AG04449 (cell line): ENCODE measurements around the gene COL9A1.

Experiments
- CTCF ChIA-PET: fragments of 350-600 bp; formaldehyde crosslinking; extraction: SDS; loops from one replicate; lab custom pipeline; 2021; ENCODE audit warnings: antibody characterized with exemption; lab: Yijun Ruan, JAX
- POLR2A ChIA-PET: fragments of 400-600, 350-600 bp; formaldehyde crosslinking; extraction: SDS; loops from one replicate; lab custom pipeline; 2020; ENCODE audit warnings: antibody characterized with exemption, inconsistent platforms; lab: Yijun Ruan, JAX
- DNase-seq: peaks from one replicate; pipeline ENCODE4 v3.0.0-alpha.2; 2010; ENCODE audit warnings: low read depth, low spot score
- H3K4me3 ChIP-seq: 2 replicates; pipeline ENCODE4 v1.5.1; 2011; ENCODE audit warnings: low read depth, mild to moderate bottlenecking, control low read depth, low read length
- CTCF ChIP-seq: IDR thresholded peaks from one replicate; pipeline ENCODE4 v1.5.1; 2011; ENCODE audit warnings: mild to moderate bottlenecking, moderate library complexity, low read length, control low read depth, inconsistent platforms; ENCODE audit not compliant: insufficient read depth; ENCODE audit errors: missing control alignments

Gene COL9A1

GRCh38 chr6:70208235-70208790 lies 94.6 kb downstream of the COL9A1 start:
- no peak overlapping the region for H3K4me3 ChIP-seq
- DNase-seq = no peak
- ChIA-PET CTCF (interaction anchor here (3.9 kb wide), 1 partner anchor 12 kb away, joined by 22 read pairs; no protein-coding TSS in a partner anchor), POLR2A (no interaction called here)
- TF ChIP-seq CTCF = no peak

GRCh38 chr6:70198785-70199184 lies 104.1 kb downstream of the COL9A1 start:
- ChIA-PET CTCF (no interaction called here), POLR2A (no interaction called here)
- no peak for TF ChIP-seq CTCF
- no peak for DNase-seq
- H3K4me3 ChIP-seq = no peak overlapping the region

- H3K4me3 ChIP-seq = no peak overlapping the region
- CTCF ChIA-PET = no interaction called here
- TF ChIP-seq CTCF = no peak
- POLR2A ChIA-PET = no interaction called here
- no peak for DNase-seq
Measured at GRCh38 chr6:70196531-70196930, 106.4 kb downstream of the COL9A1 start.

GRCh38 chr6:70194421-70194820 lies 108.5 kb downstream of the COL9A1 start:
- no peak overlapping the region for H3K4me3 ChIP-seq
- CTCF ChIA-PET = no interaction called here
- no peak for DNase-seq
- POLR2A ChIA-PET = no interaction called here
- no peak for TF ChIP-seq CTCF

GRCh38 chr6:70188202-70188601 lies 114.7 kb downstream of the COL9A1 start:
- POLR2A ChIA-PET = no interaction called here

GRCh38 chr6:70186461-70186860 lies 116.4 kb downstream of the COL9A1 start:
- no peak overlapping the region for H3K4me3 ChIP-seq
- DNase-seq = no peak
- ChIA-PET POLR2A (no interaction called here), CTCF (no interaction called here)
- TF ChIP-seq CTCF = no peak

More at GRCh38 chr6:70188202-70188601, 114.7 kb downstream of the COL9A1 start:
- CTCF ChIA-PET = no interaction called here
- no peak for TF ChIP-seq CTCF
- no peak overlapping the region for H3K4me3 ChIP-seq
- DNase-seq = no peak
